GM19023 (cell line): ENCODE data around the gene GALNT9.

Source experiments
- ATAC-seq: cut with Tn5 transposase; IDR thresholded peaks from one replicate; pipeline ENCODE4 v1.9.1; 2021; ENCODE audit warnings: mild to moderate bottlenecking, moderate library complexity; ENCODE audit not compliant: unreplicated experiment

GALNT9 gene

DNA sequence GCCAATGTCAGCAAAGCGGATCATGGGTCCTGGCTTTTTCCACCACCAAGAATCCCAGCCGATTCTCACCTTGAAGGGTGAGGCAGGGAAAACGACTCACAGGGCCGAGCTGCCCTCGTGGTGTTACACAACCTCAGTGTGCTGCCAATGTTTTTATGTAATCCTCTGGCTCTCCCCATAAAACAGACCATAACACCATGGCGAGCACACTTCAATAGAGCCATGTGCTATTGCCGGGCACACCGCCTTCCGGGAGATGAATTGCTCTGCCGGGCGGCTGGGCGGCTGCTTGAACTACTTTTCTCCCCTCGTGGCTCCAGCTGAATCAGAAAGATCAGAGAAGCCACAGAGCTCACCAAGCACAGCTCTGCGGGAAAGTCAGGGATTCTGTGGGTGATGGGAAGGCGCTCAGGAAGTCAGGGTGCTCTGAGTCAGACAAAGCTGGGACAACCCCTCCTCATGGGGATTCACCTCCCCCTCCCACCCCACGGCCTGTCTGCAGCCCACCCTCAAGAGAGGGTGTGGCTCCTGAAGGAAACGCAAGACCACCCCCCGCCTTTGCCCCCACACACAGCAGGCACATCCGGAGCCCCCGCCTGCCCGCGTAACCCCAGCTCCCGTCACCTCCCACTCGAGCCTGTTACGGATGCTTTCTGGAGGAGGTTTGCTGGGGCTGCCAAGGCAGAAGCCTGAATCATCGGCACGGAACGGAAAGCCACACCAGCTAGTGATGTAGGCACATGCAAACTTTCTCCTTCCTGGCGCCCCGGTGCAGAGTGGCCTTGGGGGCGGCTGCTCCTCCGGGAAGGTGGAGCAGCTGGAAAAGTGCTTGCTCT lies 1.8 kb downstream of the GALNT9 start:
- ATAC-seq: no peak

DNA sequence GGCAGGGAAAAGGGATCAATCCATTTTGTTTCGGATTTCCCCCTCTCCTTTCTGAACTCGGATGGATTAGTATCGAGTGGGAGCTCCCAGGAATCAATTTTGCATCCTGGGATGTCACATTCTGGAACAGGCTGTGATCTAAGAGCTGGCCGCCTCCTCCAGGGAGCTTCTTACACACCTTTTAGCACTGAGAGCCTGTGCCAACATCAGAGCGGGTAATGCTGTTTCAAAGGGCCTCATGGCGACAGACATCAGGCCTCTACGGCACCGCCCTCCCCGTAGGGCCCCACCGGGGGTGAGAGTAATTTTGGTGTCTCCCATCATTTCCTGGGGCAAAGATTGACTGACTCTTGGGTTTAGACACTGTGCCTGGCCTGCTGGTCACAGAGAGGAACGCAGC lies 2.7 kb downstream of the GALNT9 start:
- ATAC-seq: no peak

DNA sequence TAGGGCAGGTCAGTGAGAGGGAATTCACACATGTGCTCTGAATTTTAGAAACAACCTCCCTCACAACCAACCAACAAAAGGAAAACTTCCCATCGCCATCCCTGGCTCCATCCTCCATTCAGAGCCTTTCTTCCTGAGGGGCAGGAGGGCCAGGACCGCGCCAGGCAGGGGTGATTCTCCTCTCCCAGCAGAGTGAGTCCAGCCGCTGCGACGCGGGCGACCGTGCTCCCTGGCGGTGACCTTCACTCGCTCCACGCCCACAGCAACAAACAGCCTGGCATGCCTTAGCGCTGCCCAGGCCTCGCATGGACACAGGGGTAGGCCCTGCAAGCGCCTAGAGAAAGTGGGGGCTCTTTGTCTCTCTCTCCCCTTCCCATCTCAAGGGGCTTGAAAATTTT lies 3.7 kb downstream of the GALNT9 start:
- no peak for ATAC-seq

DNA sequence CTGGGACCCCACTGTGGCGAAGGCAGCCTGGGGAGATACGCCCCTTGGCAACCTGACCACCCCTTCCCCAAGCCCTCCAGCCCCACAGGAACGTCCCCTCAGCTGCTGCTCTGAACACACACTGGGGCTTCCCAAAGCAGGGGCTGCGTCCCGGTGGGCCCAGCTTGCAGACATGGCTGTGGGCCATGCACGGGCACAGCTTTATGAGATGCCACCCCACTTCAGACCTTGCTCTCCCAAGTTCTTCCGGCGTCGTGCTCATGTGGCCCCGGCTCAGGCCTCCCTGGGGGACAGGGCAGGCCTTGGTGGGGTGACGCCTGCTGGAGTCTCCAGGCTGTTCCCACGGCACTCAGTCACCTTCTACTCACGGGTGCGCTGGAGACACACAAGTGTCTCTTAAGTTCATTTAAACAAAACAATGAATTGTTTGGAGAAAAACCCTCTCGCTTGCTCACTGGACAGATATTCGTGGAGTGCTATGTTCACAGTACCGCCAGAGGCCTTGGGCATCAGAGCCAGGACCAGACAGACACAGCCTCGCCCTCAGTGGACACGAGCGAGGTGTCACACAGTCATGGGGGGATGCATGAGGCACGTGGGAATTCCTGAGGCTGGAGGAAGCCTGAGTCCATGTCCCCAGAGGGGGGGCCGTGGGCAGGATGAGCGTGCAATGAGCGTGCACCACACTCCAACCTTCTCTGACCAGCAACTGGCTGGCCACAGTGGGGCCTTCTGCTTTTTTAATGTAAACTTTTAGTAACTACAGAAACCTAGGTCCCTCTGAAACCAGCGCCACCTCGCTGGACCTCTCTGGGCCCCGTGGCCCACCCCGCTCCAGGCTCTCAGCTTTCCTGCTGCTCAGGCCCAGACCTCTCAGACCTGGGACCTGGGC lies 4.3 kb downstream of the GALNT9 start:
- no peak for ATAC-seq

DNA sequence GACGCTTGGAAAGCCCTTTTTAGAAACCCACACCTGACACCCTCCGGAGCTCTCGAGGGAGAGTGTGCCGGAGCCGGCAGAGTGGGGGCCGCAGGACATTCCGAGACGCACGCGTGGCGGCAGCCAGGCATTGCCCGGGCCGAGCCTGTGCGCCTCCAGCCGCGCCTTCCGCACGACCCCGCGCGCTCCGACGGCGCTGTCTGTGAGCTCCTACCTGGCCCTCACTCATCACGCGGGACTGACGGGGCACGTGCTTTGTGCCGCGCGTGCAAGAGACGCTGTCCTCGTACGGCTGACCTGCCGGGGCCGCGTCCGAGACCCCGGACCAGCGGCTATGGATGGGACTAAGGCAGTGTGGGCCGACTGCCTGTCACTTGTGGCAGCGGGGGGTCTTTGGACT lies 5.2 kb downstream of the GALNT9 start:
- ATAC-seq: no peak

DNA sequence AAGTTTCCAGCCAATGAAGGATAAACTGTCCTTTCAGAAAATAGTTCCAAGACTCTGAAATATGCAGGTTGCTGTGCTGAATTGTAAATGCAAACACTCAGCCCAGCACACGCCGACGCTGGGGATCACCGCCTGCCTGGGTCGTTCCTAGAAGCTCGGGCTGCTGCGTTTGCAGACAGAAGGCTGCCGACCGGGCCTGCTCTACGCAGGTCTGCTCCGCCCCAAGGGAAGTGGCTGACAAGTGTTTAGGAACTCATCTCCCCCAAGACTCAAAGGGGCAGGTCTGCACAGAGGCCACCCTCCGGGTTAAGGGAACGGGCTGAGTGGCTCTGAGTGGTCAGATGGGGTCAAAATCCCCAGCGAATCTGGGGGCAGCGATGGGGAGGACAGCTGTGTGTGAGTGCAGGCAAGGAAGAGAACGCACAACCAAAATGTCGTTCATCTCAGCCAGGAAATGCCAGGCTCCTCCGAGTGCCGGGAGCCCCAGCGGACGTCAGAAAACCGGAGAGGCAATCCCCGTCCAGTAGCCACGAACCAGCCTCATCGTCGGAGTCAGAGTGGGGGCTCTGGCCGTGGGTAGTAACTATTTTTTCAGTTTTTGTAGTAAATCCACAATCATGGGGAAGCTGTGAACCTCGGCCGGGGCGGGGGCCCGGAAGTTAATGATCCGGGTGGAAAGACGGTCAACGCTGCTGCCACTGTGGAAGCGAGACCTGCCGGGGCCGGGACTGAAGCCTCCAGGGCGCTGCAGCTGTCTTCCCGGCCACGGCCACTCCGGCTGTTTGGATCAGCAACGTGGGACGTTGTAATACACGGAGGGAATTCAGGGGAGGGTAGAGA lies 6.0 kb downstream of the GALNT9 start:
- no peak for ATAC-seq

DNA sequence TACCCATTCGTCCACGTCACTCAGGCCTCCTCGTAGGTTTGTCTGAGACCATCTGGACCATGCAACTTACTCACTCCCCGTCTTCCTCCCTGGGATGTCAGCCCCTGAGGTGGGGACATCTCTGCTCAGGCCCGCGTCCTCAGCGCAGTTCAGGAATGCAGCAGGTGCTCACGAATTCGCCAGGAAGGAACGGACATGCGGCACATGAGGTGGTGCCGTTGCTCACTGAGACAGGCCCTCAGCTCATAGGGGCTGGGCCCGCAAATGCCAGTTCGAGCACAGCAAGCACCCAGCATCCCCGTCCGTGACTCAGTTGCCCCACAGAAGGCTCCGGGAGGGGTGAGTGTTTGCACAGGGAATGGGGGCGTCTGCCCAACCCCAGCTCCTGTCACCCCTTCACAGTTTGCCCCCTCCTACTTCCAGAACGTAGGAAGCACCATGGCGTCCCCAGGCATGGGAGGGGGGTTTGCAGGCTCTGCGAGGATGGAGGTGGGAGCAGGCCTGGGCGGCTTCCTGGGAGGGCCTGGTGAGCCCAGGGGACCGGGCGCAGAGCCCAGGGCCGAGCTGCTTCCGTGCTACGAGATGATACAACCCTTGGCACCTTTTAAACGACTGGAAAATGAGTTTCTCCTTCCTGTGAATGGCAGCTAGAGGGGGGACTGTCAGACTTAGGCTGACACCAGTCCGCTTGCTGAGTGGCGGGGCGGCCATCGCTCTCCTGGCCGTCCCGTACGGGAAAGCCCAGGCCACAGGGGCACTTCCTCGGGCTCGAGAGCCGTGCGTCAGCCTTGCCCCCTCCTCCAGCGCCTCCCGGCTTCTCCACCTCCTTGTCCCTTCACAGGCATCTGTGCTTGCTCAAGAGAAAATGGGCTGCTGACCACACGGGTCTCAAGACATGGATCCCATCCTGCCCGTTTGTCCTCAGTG lies 6.9 kb downstream of the GALNT9 start:
- ATAC-seq: no peak

DNA sequence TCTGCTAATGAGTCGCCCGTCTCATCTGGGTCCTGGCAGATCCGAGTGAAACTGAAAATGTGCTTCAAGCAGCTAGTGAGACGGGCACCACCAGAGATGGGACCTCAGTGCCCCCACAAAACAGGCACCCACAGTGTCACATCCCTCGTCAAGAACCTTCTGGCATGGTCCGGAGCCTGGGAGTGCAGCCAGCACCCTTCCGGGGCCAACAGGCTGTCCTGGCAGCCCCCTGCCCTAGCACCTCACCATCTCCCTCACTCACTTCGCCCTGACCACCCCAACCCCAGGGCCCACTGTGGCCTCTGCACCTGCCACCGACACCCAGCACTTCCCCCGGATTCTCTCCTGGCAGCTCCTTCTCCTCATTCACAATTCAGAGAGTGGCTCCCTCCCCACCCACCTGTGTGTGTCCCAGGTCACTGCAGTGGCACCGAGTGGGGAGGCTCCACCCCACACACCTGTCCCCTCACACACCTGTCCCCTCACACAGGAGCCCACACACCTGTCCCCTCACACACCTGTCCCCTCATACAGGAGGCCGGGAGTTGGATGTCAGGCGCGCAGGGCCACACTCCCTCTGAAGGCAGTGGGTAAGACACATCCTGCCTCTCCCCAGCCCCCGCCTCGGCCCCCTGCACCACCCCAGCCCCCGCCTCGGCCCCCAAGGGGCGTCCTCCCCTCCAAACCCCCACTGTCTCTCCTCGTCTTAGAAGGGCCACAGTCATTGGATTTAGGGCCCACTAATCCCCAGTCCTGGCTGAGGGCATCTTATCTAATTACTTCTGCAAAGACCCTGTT lies 7.9 kb downstream of the GALNT9 start:
- no peak for ATAC-seq

DNA sequence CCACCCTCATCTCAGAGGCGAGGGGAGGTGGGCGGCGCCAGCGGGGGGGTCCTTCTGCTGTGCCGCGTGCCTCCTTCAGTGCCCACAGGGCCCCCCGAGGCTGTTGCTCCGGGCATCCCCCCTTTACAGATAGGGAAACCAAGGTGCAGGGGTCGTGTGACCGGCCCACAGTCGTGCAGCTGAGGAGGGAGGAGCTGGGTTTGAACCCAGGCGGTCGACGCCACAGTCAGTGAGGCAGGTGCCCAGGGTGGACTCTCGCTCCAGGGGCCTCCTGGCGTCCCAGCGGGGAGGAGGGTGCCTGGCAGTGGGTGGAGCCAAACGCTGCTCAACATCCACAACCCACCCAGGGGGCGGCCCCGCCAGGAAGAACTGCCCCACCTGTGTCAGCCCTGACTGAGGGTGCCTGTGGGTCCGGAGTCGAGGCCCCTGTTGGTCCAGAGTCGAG lies 8.6 kb downstream of the GALNT9 start:
- ATAC-seq: no peak

DNA sequence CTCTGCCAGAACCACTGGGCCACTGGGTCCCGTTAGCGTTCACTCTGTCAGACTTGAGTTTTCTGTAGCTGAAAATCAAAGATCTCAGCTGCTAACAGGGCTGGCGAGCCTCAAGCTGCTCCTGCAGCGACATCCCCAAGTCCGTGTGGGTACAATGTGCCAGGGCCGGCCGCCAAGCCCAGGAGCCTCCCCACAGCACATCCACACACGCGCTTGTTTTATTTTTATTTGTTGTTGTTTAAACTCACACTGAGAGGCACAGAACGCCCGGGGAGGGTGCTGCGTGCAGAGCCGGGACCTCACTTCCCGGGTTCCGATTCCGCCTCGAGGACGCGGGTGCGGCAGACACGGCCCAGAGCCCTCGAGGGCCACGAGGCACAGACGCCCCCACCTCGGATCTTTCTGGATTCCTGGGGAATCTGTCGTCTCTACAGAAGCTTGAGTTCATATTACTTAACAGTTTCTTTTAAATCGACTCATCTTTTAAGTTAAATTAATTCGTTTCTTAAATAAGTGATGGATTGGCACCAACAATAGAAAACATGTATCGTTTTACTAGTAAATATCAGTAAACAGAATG lies 9.3 kb downstream of the GALNT9 start:
- no peak for ATAC-seq

DNA sequence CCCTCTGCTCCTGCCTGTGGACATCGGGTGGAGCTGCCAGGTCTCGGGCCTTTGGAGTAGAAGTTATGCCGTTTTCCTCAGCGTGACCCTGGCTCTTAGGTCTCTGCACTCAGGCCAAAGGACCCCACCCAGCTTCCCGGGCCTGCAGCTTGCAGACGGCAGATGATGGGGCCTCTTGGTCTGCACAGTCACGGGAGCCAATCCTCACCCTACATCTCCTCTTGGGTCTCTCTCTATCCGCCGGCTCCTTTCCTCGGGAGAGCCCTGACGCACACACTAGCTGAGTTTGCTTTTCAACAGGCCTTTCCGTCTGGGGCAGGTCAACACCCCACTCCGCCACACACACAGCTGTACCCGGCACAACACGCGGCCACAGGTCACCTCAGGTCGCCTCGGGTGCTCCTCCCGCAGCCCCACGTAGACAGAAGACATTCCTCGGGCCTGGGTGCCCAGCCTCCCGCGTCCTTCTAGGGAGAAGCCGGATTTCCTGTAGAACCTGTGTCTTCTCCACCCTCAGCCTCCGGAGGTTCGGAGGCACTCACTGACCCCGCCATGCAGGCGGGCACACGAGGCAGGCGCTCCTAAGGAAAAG lies 9.9 kb downstream of the GALNT9 start:
- no peak for ATAC-seq

DNA sequence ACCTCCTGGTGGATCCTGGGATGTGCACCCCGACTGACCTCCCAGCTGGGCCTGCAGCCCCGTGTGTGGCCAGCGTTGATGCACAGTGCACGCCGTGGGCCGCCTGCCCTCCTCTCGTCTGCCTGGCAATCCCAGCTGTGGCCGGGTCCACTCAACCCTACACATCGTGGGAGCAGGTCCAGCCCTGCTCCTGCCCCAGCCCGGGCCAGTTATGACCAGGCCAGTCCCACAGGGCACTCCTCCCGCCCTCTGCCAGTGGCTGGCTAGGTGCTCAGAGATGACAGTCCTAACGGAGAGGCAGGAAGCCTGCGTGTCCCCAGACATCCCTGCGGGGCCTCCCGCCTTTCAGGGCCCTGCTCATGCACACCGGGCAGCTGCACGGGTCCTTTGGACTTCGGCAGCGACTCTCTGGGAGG lies 10.8 kb downstream of the GALNT9 start:
- no peak for ATAC-seq

DNA sequence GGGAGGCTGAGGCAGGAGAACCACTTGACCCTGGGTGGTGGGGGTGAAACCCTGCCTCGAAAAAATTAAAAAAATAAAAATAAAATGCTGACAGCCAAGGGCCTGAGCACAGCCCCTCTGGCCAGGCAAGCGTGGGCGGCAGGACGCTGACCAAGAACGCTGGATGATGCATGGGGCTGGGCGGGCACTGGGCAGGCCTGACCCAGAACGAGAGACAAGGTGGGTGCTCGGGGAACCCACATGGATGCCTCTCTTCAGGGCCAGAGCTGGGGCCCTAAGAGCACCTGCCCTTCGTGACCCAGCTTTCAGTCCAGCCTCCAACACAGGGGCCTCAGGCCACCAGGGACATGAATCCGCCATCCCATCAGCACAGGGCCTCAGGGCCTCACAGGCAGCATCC lies 11.3 kb downstream of the GALNT9 start:
- no peak for ATAC-seq

DNA sequence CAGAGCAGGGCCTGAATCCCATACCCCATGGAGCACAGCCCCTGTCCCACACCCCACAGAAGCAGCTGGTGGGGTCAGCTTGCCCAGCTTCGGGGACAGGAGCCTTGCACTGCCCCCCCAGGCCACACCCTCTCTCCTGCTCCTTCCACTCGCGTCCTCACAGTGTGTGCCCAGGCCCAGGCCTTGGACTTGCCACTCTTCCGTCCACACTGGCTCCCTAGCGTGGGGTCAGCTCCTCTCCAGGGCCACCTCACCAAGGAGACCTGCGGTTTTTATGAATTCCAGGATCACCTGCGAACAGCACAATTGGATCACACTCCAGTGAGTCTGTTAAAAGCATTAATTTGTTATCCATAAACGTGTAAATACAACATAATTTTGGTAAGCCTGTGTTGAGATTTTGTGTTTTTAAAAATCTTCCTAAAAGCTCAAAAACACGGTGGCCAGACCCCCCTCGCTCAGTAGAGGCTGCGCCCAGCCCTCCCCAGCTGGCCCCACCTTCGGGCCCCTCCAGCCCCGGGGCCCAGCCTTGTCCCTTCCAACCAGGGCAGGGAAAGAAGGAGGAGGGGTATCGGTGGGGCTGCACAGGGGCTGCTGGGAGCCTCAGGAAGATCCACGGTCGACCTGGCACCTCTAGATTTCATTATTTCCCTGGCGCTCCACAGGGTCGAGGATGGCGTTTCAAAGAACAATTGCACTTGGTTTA lies 12.0 kb downstream of the GALNT9 start:
- ATAC-seq: no peak

DNA sequence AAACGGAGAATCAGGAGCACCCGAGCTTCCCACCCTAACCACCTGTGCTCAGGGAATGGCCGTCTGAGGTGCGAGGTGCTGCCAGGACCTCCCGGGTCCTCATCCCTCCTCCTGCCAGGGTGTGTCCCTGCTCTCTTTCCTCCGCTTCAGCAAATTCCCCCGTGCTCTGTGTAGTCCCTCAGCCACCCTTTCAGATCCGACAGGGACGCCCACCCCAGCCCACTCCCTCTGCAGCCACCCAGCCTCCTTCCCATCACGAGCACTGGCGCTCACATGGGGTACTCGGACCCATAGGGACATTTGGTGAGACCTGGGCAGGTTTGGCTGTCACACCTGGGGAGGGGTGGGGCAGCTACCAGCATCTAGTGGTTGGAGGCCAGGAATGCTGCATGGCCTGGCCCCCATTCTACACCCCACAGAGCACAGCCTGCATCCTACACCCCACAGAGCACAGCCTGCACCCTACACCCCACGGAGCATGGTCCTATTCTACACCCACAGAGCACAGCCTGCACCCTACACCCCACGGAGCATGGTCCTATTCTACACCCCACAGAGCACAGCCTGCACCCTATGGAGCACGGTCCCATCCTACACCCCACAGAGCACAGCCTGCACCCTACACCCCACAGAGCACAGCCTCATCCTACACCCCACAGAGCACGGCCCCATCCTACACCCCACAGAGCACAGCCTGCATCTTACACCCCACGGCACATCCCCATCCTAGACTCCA lies 12.7 kb downstream of the GALNT9 start:
- ATAC-seq: no peak

DNA sequence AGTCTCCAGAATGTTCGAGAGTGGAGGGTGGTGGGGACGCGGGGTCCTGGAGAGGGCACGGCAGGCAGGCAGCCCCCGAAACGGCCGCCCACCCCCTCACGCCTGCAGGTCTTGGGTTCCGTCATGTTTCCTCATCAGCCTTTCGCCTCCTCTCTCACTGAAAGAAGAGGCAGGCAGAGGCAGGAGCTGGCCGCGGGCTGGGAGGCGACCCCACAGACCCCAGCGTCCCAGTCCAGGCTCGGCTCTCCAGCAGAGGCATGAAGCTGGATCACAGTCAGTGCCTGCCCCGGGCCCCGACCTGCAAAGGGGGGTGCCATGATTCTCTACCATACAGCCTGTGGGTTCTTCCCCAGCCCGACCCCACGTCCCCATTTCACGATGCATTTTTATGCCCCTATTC lies 13.4 kb downstream of the GALNT9 start:
- no peak for ATAC-seq

DNA sequence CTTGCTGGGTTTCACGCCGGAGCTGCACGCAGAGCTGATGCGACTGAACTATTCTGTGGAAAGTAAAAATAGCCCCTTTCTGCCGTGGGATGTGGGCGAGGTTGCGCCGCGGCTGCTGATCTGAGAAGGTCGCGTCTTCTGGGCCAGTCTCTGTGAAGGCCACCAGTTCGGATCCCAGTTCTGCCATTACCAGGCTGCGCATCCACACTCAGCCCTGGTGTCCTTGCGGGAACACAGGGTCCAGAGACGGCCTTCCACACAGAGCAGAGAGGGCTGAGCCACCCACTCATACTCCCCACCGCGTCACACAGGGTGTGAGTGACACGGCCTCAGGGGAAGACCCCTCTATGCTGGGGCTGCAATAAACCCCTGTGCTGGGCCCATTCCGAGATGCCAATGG lies 13.9 kb downstream of the GALNT9 start:
- no peak for ATAC-seq
